Measurements from ENCODE around the gene MAGEL2. TPM values are rescaled to one million over a fixed set of nuclear protein-coding genes. Genes with fewer than 3 reads are reported as not detected.

MAGEL2 gene
- total and polyA plus RNA-seq, 10 of the 15 experiments (the other 5 are each of a cell fraction or from before 2014, with no cell fraction given), result not detected

- TF ChIP-seq REST (IDR thresholded peaks at IDR 0.05; ENCODE audit: low read depth, low read length) (no peak), KLF5 (IDR thresholded peaks at IDR 0.05; ENCODE audit: partially characterized antibody) (no peak)
Observed at GRCh38 chr15:23690450-23690852, 42.8 kb upstream of the MAGEL2 start (continued).

- FAIRE-seq, result no peak
- TF ChIP-seq CBX5 (IDR thresholded peaks at IDR 0.05; ENCODE audit: low read depth), result no peak
- no peak for TF ChIP-seq CHD2 (IDR thresholded peaks at IDR 0.05; ENCODE audit: borderline replicate concordance, low read depth, low read length)
- TF ChIP-seq ZZZ3 (IDR thresholded peaks at IDR 0.05; ENCODE audit: control insufficient read depth, insufficient read length, low read depth), result no peak
- no peak for TF ChIP-seq PKNOX1 (IDR thresholded peaks at IDR 0.05)
- no peak for TF ChIP-seq MLLT1 (IDR thresholded peaks at IDR 0.05)
- TF ChIP-seq YBX1 (IDR thresholded peaks at IDR 0.05), result no peak
- TF ChIP-seq CREB1 (IDR thresholded peaks at IDR 0.05; ENCODE audit: low read depth), result no peak
- TF ChIP-seq ZBTB4 (CRISPR knock-in tag; IDR thresholded peaks at IDR 0.05), result no peak
- no peak for TF ChIP-seq USF2 (IDR thresholded peaks at IDR 0.05; ENCODE audit: borderline replicate concordance, low read depth, low read length)
Observed at GRCh38 chr15:23690015-23690414, 42.3 kb upstream of the MAGEL2 start.

More at GRCh38 chr15:23690015-23690414, 42.3 kb upstream of the MAGEL2 start:
- H3K79me2 ChIP-seq (ENCODE audit: control insufficient read depth, insufficient read depth, low read length), result no peaks in the 10 kb centered on the region
- POLR2A ChIA-PET, result no interaction called here
- H4K20me1 ChIP-seq (ENCODE audit: control insufficient read depth, insufficient read depth), result no peaks in the 10 kb centered on the region
- H3K4me1 ChIP-seq (ENCODE audit: control insufficient read depth, insufficient read depth, low read length), result no peaks in the 10 kb centered on the region
- H3K4me3 ChIP-seq, result no peak overlapping the region
- H3K9me3 ChIP-seq (replicated peaks; ENCODE audit: control insufficient read depth, insufficient read depth, low read length), result no peaks in the 10 kb centered on the region; the same call in 2 of the 3 replicates
- DNase-seq (ENCODE audit: low read depth, low spot score) (no peak), ATAC-seq (no peak)
- CTCF ChIA-PET, result no interaction called here
- no peak overlapping the region for H3K4me2 ChIP-seq (ENCODE audit: control insufficient read depth, insufficient read depth)
- BruUV-seq (replicated peaks), result no TSS peak
- intact Hi-C loops (cut with micrococcal nuclease; ENCODE audit: unreplicated experiment), result no loop called here
- SMC1A ChIA-PET (ENCODE audit: uncharacterized antibody, unreplicated experiment), result no interaction called here
- 24% methylated on average over 4 of the region's 4 CpGs for WGBS (ENCODE audit: insufficient coverage, insufficient replicate concordance, low lambda C conversion rate, missing lambda C conversion rate)
- H3K9ac ChIP-seq (ENCODE audit: control insufficient read depth, insufficient read depth, low read length), result no peak overlapping the region
- no peaks in the 10 kb centered on the region for H3K36me3 ChIP-seq (ENCODE audit: control insufficient read depth in 2 of 2, insufficient read depth in 2 of 2, low read length in 1 of 2)
- no peak overlapping the region for H2AFZ ChIP-seq (ENCODE audit: control insufficient read depth, low read depth, low read length)
- RAD21 ChIA-PET (ENCODE audit: unreplicated experiment), result no interaction called here
- in situ Hi-C loops (cut with MboI), result no loop called here
- no peak overlapping the region for H3K27ac ChIP-seq (ENCODE audit: control insufficient read depth, insufficient read depth)
- no peaks in the 10 kb centered on the region for H3K27me3 ChIP-seq (replicated peaks in 1 of 2; ENCODE audit: control insufficient read depth in 2 of 2, insufficient read depth in 2 of 2, low read length in 1 of 2)

Measured in GM12878 (cell line).